HG03469 (cell line): ENCODE results near the gene IL15RA.
"Not testable (repeated sequence)": the region's sequence is repeated elsewhere in the genome, so short reads cannot be mapped to it uniquely, and the experiment has no call there.

Source experiments
- ATAC-seq: cut with Tn5 transposase; IDR thresholded peaks from one replicate; pipeline ENCODE4 v1.9.1; 2021; ENCODE audit warnings: mild to moderate bottlenecking, moderate library complexity, moderate number of reproducible peaks; ENCODE audit not compliant: unreplicated experiment

The IL15RA gene

DNA sequence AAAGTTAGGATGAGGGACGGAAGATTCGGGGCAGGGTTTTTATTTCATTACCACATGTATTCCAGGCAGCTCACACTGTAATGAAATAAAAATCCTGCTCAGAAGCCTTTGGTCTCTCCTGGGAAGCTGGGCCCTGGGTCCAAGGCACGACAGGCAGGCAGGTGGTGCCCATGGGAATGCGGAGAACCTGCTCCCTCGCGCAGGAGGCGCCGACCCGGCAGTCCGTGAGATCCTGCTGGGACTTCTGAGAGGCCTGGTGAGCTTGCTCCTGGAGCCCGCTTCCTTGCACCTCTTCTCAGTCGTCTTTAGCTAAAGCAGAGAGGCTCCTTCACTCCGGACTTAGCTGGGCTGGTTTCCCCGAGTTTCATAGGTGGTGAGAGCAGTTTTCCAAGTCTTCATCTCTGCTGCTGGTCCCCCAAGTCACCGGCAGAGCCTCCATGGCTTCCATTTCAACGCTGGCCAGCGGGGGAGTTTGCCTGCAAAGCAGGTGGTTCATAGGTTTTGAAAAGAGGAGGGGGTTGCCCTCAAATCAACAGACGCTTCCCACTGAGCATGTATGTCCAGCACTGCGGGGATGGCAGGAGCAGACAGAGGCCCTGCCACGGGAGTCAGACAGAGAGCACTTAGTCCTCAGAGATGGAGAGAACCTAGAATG, 24.5 kb downstream of the IL15RA start:
- ATAC-seq, result no peak

GRCh38 chr10:5951721-5952407, 25.5 kb downstream of the IL15RA start:
- ATAC-seq, result no peak

DNA sequence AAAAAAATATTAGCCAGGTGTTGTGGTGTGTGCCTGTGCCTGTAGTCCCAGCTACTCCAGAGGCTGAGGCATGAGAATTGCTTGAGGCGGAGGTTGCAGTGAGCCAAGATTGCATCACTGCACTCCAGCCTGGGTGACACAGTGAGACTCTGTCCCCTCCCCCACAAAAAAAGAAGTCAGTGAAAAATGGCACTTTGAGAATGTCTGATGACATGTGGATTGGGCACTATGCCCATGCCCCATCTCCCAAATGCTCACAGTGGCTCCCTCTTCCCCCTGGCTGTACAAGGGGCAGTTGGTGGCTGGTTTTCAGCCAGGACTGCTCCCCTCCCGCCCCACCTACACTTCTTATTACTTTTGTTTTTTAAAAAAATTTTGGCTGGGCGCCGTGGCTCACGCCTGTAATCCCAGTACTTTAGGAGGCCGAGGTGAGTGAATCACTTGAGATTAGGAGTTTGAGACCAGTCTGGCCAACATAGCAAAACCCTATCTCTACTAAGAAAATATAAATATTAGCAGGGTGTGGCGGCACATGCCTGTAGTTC, 26.1 kb downstream of the IL15RA start:
- no peak for ATAC-seq

GRCh38 chr10:5949009-5949759, 28.2 kb downstream of the IL15RA start:
- no peak for ATAC-seq

- ATAC-seq, result no peak
Observed at GRCh38 chr10:5948208-5948585, 29.1 kb downstream of the IL15RA start.

DNA sequence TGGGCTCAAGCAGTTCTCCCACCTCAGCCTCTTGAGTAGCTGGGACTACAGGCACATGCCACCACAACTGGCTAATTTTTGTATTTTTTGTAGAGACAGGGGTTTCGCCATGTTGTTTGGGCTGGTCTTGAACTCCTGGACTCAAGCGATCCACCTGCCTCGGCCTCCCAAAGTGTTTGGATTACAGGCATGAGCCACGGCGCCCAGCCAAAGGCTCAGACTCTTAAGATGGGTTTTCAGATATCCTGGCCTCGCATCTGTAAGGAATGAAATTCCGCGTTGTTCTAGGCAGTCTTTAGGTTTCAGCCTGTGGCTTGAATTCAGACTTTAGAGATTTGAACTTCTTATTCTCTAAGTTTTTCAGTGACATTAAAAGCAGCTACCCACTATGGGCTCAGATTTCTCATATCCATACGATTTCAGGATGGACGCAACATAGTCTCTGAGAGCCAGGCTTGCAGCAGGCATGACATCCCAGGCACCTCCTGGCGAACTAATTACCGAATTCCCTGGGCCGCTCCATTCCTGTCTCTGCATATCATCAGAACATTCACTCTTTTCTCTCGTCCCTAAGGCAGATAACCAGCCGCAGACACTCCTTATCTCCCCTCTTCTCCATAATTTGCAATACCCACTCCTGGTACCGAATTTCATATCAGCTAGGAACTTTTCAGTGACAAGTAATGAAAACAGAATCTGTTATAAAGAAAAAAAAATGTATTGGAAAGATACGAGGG, 29.7 kb downstream of the IL15RA start:
- ATAC-seq, result no peak

DNA sequence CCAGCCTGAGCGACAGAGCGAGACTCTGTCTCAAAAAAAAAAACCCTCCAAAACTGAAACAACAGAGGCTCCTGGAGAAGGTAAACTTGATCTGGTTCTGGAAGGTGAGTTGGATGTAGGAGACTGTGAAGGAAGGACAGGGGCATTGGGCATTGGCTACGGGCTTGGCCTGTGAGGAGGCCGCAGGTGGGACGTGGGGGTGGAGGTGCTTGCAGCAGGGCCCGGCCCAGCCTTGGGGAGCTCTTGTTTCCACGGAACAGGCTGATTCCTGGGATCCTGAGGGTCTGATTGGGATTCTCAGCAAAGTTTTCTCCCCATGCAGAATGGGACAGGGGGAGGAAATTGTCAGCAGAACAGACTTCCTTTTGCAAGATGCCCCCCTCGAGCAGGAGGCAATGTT, 30.6 kb downstream of the IL15RA start:
- ATAC-seq, result no peak

- ATAC-seq, result not testable (repeated sequence)
Observed at GRCh38 chr10:5946419-5946775, 30.9 kb downstream of the IL15RA start.

- ATAC-seq, result no peak
Observed at GRCh38 chr10:5945561-5946418, 31.6 kb downstream of the IL15RA start.

DNA sequence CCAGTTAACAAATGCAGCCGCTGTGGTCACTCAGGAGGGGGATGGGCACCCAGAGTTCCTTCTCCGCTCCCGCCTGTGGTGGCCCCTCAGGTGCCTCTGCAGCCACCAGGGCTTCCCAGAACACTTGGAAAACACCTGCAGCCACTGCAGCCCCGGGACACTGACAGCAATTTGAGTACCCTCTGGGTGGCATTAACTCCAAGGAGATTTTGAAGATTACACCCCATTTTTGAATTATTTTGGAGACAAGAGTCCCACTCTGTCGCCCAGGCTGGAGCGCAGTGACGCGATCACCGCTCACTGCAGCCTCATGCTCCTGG, 32.2 kb downstream of the IL15RA start:
- ATAC-seq, result no peak

DNA sequence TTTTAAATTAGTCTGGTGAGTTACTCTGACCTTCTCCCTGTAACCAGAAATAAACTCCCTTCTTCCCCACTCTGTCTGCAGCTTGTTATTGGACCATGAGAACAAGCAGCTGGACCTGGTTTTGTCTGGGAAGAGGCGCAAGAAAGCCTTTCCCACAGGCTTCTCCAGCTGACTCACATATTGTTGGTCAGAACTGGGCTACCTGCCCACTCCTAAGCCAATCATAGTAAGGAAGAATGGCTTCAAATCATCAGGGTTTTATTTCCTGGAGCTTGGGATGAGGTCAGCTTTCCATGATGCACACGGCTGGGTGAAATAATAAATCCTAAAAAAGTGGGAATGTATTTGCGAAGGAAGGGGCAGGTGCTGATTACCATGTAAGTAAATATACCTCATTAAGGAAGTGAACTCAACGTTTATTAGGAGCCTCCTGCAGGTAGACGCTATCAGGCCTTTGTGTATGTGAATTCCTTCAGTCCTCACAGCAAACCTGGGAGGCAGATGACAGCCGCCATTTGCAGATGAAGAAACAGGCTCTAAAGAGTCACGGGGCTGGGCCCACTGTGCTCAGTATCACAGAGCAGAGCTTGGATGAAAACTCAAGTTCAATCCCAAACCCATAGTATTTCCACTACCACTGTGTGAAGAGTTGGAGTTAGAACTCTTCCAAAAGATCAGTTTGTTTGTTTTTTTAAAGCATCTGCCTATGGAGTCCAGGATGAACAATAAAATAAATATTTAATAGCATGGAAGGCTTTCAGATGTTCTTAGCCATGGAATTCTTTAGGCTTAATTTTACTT, 32.8 kb downstream of the IL15RA start:
- no peak for ATAC-seq

GRCh38 chr10:5943536-5943935, 33.8 kb downstream of the IL15RA start:
- no peak for ATAC-seq

DNA sequence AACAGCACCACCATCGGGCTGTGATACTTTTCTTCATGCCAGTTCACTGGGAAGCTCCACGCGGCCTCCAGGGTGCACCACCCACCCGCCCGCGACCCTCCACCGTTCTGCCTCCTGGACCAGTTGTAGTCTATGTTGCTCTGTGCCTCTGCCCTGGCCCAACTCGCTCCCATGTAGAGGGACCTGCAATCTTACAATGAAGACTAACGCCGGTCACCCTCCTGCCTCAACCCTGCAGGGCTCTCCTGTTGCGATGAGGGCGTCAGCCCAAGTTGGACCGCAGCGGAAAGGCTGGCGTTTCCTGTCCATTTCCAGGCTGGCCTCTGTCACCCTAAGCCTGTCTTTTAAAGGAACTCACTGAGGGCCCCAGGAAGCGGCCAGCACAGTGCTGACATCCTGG, 34.9 kb downstream of the IL15RA start:
- no peak for ATAC-seq

- ATAC-seq, result no peak
Observed at GRCh38 chr10:5942001-5942400, 35.3 kb downstream of the IL15RA start.

DNA sequence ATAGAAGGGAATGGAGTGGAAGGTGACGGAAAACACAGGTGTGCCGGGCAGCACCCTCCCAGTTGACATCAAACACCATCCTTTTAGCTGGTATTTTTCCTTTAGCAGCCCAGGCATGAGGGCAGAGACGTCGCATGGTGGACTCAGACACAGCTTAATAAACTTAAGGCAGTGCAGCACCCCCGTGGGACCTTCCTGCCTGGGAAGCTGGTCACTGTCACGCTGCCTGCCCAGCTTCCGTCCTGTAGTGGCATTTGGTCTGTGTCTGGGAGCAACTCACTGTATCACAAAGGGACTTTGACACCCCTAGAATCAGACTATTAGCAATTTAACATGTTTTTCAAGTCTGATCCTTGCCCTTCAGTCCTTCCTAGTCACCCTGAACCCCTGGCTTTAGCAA, 35.8 kb downstream of the IL15RA start:
- no peak for ATAC-seq

DNA sequence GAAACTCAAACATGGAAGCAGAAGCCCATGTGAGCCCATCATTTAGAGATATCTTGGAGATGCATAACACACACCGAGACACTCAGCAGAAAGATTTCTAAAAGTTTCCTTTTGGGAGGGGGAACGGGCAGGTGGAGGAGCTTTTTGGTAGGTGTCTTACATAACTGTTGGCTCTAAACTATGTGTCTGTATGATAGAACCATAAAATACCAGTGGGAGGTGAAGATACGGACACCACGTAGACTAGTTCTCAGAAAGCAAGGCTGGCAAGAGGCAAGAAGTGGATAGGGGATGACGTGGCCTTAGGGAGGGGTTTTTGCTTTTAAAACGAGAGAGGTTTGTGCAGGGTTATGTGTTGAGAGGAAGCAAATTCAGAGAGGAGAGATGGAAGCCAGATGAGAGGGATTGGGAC, 36.5 kb downstream of the IL15RA start:
- no peak for ATAC-seq

DNA sequence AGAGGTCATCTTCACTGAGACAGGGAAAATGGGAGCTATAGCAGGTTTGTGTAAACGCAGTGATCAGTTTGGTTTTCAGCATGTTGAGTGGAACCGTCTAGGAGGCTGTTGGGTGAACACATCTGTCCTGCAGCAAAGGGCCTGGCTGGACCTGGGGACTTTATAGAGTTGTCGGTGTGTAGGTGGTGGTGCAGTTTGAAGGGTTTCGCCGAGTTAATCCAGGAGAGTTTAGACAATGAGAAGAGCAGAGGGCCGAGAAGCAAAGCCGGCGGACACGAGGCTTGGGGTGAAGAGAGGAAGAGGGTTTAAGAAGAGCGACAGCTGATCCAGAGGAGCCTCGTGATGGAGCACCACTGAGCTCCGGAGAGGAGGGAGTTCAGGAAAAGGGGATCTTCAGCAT, 39.1 kb downstream of the IL15RA start:
- ATAC-seq, result no peak

DNA sequence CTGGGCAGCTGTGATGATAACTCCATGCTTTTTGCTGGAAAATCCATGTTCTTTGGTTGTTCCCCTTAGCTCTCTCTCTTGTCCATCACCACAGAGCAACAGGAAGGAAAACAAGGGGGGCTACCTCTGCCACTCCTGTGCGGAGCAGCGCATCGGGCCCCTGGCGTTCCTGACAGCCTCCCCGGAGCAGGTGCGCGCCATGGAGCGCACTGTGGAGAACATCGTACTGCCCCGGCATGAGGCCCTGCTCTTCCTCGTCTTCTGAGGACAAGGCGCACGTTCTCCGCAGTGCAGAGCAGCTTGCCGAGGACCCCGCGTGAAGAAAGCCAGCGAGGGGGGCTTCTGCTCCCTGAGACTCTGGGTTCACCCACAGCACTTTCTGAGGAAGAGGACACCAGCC, 40.3 kb downstream of the IL15RA start:
- no peak for ATAC-seq

GRCh38 chr10:5935628-5936027, 41.7 kb downstream of the IL15RA start:
- no peak for ATAC-seq
